ENCODE data around the gene LYPD8. TPM values are rescaled to one million over a fixed set of nuclear protein-coding genes. Genes with fewer than 3 reads are reported as not detected.

Gene LYPD8
- total and polyA plus RNA-seq, 2 donors (not counting 1 experiment from before 2014, with no cell fraction given): 0.17 TPM; not detected in 1

GRCh38 chr1:248782416-248783141, 27.0 kb upstream of the LYPD8 start:
- no peak for TF ChIP-seq CTCF (conservative IDR thresholded peaks at IDR 0.05 in 1 of 2, IDR thresholded peaks at IDR 0.05 in 1 of 2; ENCODE audit: low read depth in 1 of 2, low read length in 2 of 2)
- no peak for TF ChIP-seq EZH2 (IDR thresholded peaks at IDR 0.05; ENCODE audit: low read length, missing control alignments)
- no peak overlapping the region for H2AFZ ChIP-seq (ENCODE audit: low read length)
- no peaks in the 10 kb centered on the region for H3K36me3 ChIP-seq (ENCODE audit: control insufficient read depth, insufficient read depth, low read length)
- no peaks in the 10 kb centered on the region for H3K27me3 ChIP-seq (ENCODE audit: control insufficient read depth, insufficient read depth, low read length)
- no peak overlapping the region for H3K27ac ChIP-seq (ENCODE audit: insufficient read depth, low read length)
- H3K9ac ChIP-seq (ENCODE audit: insufficient read depth, low read length): no peak overlapping the region
- H3K4me3 ChIP-seq (replicated peaks in 1 of 4; ENCODE audit: control extremely low read depth in 1 of 4, insufficient read depth in 1 of 4, low read depth in 3 of 4, low read length in 4 of 4): no peak overlapping the region
- H3K4me1 ChIP-seq (ENCODE audit: control insufficient read depth, extremely low read depth, insufficient read depth, low read length): no peaks in the 10 kb centered on the region
- no peaks in the 10 kb centered on the region for H3K79me2 ChIP-seq (ENCODE audit: control insufficient read depth, insufficient read depth, low read length)
- no peaks in the 10 kb centered on the region for H3K9me3 ChIP-seq (ENCODE audit: control insufficient read depth, insufficient read depth, low read depth, low read length)
- H4K20me1 ChIP-seq (ENCODE audit: control insufficient read depth, extremely low read depth, insufficient read depth, low read length): no peaks in the 10 kb centered on the region
- H3K4me2 ChIP-seq (ENCODE audit: extremely low read depth, insufficient read depth, low read length): no peak overlapping the region
- DNase-seq (ENCODE audit: low read depth in 2 of 2): no peak

GRCh38 chr1:248779350-248779749, 23.8 kb upstream of the LYPD8 start:
- Histone ChIP-seq H4K20me1 (ENCODE audit: control insufficient read depth, extremely low read depth, insufficient read depth, low read length) (no peaks in the 10 kb centered on the region), H3K4me2 (ENCODE audit: extremely low read depth, insufficient read depth, low read length) (no peak overlapping the region)
- TF ChIP-seq EZH2 (IDR thresholded peaks at IDR 0.05; ENCODE audit: low read length, missing control alignments) (no peak), CTCF (conservative IDR thresholded peaks at IDR 0.05 in 1 of 2, IDR thresholded peaks at IDR 0.05 in 1 of 2; ENCODE audit: low read depth in 1 of 2, low read length in 2 of 2) (no peak)

GRCh38 chr1:248778906-248779305, 23.3 kb upstream of the LYPD8 start:
- H3K4me2 ChIP-seq (ENCODE audit: extremely low read depth, insufficient read depth, low read length): no peak overlapping the region
- no peak for DNase-seq (ENCODE audit: low read depth in 2 of 2)
- no peak overlapping the region for H3K4me3 ChIP-seq (replicated peaks in 1 of 4; ENCODE audit: control extremely low read depth in 1 of 4, insufficient read depth in 1 of 4, low read depth in 3 of 4, low read length in 4 of 4)
- no peak overlapping the region for H3K27ac ChIP-seq (ENCODE audit: insufficient read depth, low read length)
- H3K9ac ChIP-seq (ENCODE audit: insufficient read depth, low read length): no peak overlapping the region
- no peaks in the 10 kb centered on the region for H3K27me3 ChIP-seq (ENCODE audit: control insufficient read depth, insufficient read depth, low read length)
- H3K9me3 ChIP-seq (ENCODE audit: control insufficient read depth, insufficient read depth, low read depth, low read length): no peaks in the 10 kb centered on the region
- H2AFZ ChIP-seq (ENCODE audit: low read length): no peak overlapping the region
- no peaks in the 10 kb centered on the region for H4K20me1 ChIP-seq (ENCODE audit: control insufficient read depth, extremely low read depth, insufficient read depth, low read length)
- no peak for TF ChIP-seq CTCF (conservative IDR thresholded peaks at IDR 0.05 in 1 of 2, IDR thresholded peaks at IDR 0.05 in 1 of 2; ENCODE audit: low read depth in 1 of 2, low read length in 2 of 2)
- no peak for TF ChIP-seq EZH2 (IDR thresholded peaks at IDR 0.05; ENCODE audit: low read length, missing control alignments)
- no peaks in the 10 kb centered on the region for H3K4me1 ChIP-seq (ENCODE audit: control insufficient read depth, extremely low read depth, insufficient read depth, low read length)
- H3K79me2 ChIP-seq (ENCODE audit: control insufficient read depth, insufficient read depth, low read length): no peaks in the 10 kb centered on the region
- no peaks in the 10 kb centered on the region for H3K36me3 ChIP-seq (ENCODE audit: control insufficient read depth, insufficient read depth, low read length)

More at GRCh38 chr1:248779350-248779749, 23.8 kb upstream of the LYPD8 start:
- H3K36me3 ChIP-seq (ENCODE audit: control insufficient read depth, insufficient read depth, low read length): no peaks in the 10 kb centered on the region
- H3K79me2 ChIP-seq (ENCODE audit: control insufficient read depth, insufficient read depth, low read length): no peaks in the 10 kb centered on the region
- H3K4me3 ChIP-seq (replicated peaks in 1 of 4; ENCODE audit: control extremely low read depth in 1 of 4, insufficient read depth in 1 of 4, low read depth in 3 of 4, low read length in 4 of 4): no peak overlapping the region
- H3K27me3 ChIP-seq (ENCODE audit: control insufficient read depth, insufficient read depth, low read length): no peaks in the 10 kb centered on the region
- H3K4me1 ChIP-seq (ENCODE audit: control insufficient read depth, extremely low read depth, insufficient read depth, low read length): no peaks in the 10 kb centered on the region
- H3K9ac ChIP-seq (ENCODE audit: insufficient read depth, low read length): no peak overlapping the region
- no peak for DNase-seq (ENCODE audit: low read depth in 2 of 2)
- no peaks in the 10 kb centered on the region for H3K9me3 ChIP-seq (ENCODE audit: control insufficient read depth, insufficient read depth, low read depth, low read length)
- no peak overlapping the region for H2AFZ ChIP-seq (ENCODE audit: low read length)
- no peak overlapping the region for H3K27ac ChIP-seq (ENCODE audit: insufficient read depth, low read length)

Data from fibroblast of lung (primary cell).